ENCODE results near the gene CEBPZOS.
"Not testable (repeated sequence)": the region's sequence is repeated elsewhere in the genome, so short reads cannot be mapped to it uniquely, and the experiment has no call there.

- TF ChIP-seq PATZ1 (CRISPR knock-in tag; IDR thresholded peaks at IDR 0.05; ENCODE audit: borderline replicate concordance); ARNTL (CRISPR knock-in tag; IDR thresholded peaks at IDR 0.05; ENCODE audit: borderline replicate concordance, low read depth); SNAI2 (CRISPR knock-in tag; IDR thresholded peaks at IDR 0.05); CREB5 (CRISPR knock-in tag; IDR thresholded peaks at IDR 0.05; ENCODE audit: low read depth): not testable (repeated sequence)
Measured at GRCh38 chr2:37205071-37205661, 8.9 kb downstream of the CEBPZOS start.

Measured in SK-N-SH treated with all-trans-retinoic acid at 6 μM for 48 hours (cell line).